GM19468 (cell line): ENCODE results near the gene ARPC3.
A peak's percentile ranks its signal among the peaks of the same experiment; 100 is the strongest.
"Not testable (repeated sequence)": the region's sequence is repeated elsewhere in the genome, so short reads cannot be mapped to it uniquely, and the experiment has no call there.

Experiments
- ATAC-seq: cut with Tn5 transposase; IDR thresholded peaks from one replicate; pipeline ENCODE4 v1.9.1; 2021; ENCODE audit warnings: mild to moderate bottlenecking, moderate library complexity, moderate number of reproducible peaks; ENCODE audit not compliant: unreplicated experiment; ENCODE audit errors: extremely low read depth

The ARPC3 gene

DNA sequence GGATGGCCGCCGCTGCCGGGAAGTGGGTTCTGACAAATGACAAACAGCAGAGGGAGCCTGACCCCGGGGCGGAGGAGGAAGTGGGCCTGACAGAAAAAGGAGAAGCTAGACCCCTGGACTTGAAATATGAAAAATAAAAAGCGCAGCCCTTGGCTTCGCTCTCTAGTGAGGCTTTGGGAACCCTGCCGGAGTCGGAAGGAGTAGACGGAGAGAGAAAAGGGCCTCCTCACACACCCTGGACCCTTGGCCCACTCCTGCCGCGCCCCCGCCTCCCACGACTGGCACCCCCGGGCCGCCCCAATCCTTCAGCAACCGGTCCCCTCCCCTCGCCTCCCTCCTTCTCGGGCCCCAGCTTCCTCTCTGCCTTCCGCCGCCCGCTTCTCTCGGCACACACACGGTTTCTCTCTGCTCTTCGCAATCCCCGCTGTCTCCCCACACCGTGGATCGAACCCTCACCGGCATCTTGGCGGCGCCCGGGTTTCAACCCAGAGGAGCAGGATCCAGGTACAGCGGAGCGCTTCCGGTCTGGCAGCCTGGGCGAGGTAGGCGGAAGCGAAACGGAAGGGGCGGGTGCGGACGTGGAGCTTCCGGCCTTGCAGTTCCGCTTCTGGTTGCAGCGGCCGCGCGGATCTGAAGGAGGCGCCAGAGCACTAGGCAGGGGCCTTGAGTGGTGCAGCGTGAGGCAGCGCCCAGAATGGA lies at the start of gene ARPC3:
ARPC3 (minus strand) TSS at position 539 of the 699 bp plus-strand sequence; CDS start at position 462, 77 bp downstream.
- ATAC-seq = peak; percentile 73

DNA sequence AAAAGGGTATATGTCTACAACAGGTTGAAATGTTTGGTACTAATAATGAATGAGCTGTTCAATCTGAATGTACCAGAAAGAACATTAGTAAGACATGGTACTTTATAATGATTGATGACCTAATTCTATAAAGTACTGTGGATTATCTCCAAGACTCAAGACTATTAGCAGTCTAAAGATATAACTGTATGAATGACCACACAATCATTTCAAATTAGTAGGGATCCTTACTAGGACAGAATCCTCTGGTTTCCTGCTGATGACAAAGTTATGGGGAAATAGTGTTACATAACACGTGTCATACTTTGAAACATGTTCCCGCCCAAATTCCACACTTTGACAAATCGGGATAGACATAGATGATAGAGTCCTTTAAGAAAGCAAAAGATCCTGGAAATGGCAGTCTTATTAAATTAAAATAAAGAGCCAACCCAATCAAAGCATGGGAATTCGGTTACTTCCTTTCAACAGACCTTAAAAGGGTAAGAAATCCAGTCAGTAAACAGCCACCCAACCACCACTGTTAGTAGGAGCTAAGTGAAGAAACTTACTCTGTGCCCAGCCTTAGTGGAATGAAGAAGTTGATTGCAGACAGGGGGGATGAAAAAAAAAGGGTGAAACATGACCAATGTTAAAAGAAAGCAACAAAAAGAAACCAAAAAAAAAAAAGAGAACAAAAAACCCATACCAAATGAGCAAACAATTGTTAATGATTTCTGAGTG lies 49.0 kb upstream of the ARPC3 start:
- no peak for ATAC-seq

DNA sequence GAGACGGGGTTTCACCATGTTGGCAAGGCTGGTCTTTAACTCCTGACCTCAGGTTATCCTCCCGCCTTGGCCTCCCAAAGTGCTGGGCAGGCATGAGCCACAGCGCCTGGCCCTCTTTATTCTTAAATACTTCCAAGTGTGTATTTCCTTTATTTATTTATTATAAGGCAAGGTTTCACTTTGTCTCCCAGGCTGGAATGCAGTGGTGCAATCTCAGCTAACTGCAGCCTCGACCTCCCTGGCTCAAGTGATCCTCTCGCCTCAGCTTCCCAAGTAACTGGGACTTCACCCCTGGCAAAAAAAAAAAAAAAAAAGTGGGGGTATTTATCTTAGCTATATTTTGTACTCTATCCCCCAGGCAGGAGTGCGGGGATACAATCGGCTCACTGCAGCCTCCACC lies 25.3 kb upstream of the ARPC3 start:
- ATAC-seq = no peak

DNA sequence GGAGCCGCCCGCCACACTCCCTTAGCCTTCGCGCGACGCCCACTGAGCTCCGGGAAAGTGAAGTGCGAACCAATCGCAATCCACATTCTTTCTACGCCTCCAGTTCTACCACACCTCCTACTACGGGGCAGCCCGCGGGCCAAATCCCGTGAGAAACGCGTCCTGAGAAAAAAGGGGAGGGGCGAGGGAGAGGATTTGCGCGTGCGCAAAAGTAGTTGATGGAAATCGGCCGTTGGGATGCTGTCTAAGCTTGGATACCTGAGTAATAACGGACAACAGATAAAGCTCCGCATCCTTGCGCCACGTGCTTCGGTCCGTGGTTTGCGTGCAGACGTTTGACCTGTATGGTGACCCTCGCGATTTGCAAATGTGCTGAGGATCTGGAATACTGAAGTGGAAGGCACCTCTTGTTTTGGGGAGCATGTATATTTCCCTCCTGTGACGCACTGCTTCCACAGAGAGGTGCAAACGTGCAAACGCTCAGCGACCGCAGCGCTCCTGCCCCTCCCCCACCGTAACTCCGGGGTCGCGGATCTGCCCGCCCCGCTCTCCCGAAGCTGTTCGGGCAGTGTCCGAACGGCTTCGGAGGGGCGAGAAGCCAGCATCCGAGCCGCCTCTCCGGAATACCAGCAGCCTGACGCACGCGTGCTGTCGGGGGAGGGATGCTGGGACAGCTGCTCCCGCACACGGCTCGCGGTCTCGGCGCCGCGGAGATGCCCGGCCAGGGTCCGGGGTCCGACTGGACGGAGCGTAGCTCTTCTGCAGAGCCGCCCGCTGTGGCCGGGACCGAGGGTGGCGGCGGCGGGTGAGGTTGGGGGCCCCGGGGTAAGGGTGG lies 18.3 kb upstream of the ARPC3 start, which contains the start of the genes FAM216A and GPN3:
FAM216A (plus strand) TSS at position 632 of the 835 bp plus-strand sequence; CDS start at position 663, 31 bp downstream.
GPN3 (minus strand) TSS at position 44 of the 835 bp plus-strand sequence. CDS start 54 bp downstream, outside the sequence.
- ATAC-seq = peak; percentile 67

DNA sequence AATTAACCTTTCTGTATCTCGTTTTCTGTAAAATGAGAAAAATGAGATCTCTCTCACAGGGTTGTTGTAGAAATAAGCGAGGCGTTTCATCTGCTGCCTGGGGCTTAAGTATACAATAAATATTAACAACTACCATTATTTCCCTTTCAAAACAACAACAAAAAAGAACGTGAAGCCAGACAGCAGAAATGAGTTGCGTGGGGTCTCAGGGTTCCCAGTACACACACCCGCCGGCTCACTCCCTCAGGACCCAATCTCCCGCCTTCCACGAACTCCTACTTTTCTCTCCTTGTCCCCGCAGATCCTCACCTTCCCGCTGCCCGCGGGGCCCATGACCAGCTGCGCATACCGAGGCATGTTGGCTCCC lies 17.7 kb upstream of the ARPC3 start:
- ATAC-seq = no peak

DNA sequence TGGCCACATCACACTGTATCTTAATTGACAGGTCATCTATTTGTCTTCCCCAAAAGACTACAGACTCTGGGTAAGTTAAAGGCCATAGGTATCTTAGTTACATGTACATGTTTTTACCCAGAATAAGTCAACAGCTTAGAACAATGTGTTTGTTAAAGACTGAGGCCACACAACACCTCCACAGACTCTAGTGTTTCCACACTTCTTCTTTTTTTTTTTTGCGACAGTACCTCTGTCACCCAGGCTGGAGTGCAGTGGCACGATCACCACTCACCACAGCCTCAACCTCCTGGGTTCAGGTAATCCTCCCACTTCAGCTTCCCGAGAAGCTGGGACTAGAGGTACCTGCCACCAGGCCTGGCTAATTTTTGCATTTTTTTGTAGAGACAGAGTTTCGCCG lies 16.7 kb upstream of the ARPC3 start:
- no peak for ATAC-seq

DNA sequence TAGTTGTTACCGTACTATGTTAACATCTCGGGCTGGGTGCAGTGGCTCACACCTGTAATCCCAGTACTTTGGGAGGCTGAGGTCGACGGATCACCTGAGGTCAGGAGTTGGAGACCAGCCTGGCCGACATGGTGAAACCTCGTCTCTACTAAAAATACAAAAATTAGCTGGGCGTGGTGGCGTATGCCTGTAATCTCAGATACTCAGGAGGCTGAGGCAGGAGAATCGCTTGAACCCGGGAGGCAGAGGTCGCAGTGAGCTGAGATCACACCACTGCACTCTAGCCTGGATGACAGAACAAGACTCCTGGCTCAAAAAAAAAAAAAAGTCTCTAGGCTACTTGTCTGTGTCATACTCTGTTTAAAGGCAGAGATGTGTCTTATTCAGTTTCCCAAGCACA lies 15.6 kb upstream of the ARPC3 start:
- ATAC-seq = not testable (repeated sequence)

DNA sequence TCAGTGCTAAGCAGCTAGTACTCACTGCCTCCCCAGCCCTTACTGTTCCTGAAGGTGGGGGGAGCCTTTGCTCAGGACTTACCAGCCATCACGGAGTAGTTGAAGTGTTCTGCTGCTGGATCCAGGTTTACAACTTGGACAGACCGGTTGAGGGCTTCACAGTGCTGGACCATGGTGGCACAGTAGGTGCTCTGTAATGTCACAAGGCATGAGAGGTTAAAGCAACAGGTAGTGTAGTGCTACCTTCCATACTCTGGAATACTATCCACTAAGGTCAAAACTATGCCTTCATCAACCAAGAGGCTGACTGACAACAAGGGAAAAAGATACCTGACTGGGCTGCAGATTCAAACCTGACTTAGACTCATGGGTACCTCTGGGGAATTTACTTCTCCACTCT lies 14.9 kb upstream of the ARPC3 start:
- ATAC-seq = no peak

DNA sequence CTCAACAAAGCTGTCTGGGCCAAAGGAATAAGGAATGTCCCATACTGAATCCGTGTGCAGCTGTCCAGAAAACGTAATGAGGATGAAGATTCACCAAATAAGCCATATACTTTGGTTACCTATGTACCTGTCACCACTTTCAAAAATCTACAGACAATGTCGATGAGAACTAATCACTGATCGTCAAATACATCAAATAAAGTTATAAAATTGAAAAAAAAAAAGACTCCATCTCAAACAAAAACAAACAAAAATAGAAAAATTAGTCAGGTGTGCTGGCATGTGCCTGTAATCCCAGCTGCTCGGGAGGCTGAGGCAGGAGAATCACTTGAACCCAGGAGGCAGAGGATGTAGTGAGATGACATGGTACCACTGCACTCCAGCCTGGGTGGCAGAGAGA lies 11.1 kb upstream of the ARPC3 start:
- ATAC-seq = not testable (repeated sequence)

DNA sequence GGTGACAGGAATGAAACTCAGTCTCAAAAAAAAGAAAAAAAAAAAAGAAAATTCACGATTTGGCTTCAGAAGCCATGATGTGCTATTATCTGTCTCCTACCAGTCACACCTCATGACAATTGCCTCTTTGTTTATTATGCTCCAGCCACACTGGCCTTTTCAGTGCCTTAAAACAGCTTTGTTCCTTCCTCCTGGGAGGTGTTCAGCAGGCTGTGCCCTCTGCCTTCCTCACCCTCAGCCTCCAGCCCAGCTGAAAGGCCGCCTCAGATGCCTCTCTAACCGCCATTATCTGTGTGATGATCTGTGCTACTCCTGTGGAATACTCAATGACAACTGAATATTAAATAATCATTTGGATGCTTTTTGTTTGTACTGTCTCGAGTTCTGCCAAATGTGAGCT lies 8.6 kb upstream of the ARPC3 start:
- no peak for ATAC-seq

DNA sequence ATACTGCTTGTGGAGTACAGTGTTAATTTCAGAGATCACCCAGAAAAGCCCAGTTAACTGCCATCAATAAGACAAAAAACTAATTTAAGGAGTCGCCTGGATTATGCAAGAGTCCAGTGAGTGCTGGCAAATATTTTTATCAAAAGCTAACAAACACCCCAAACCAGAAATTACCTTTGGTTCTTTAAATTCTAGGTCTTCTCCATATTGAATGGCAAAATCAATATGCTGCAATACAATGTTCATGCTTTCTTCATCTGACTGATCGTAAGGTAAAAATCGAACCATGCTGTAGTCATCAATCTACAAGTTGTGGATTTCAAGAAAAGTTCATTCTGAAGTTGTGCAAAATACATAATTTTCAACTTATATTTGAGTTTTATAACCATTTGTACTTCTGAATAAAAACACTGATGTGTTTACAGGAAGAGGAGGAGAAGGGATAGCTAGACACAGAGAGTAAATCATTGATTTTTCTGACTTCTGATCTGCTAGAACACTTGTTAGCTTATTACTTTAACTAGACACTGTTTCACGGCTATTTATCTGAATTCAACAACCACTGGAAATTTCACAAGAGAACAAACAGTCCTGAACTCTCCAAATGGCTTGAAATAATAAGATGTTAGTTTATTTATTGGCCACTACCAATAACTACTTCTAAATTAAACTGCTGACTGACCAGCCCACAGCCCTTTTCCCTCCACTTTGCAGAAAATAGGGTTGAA lies 3.6 kb upstream of the ARPC3 start:
- no peak for ATAC-seq

DNA sequence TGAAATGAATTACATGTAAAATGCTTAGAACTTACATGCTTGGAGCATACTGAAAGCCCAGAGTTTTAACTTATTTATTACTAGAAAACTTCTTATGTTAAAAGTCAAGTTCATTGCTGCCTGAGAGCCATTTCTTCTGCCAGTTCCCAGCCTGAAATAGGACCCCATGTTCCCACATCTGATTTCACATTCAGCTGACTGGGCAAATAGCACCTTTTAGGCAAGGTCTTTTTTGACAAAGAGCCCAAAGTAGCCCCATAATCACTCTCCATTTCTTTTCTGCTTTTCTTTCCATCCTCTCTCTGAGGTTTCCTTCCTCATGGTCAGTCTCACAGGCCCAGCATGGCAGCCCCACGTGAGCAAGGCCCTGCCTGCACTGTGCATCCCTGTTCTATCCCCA lies 1.1 kb upstream of the ARPC3 start:
- ATAC-seq = no peak

DNA sequence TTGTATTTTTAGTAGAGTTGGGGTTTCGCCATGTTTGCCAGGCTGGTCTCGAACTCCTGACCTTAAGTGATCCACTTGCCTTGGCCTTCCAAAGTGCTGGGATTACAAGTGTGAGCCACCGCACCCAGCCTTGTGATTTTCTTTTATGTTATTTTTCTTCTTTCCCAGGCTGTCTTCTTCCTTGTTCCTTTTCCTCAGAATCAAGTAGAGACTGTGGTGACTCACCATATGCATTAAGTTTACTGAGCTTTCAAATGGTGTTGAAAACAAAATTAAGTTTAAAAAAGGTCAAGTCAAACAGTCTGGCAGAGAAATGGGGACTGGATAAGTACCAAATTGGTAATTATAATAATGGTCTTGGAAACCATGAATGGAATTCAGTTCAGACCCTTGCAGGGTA lies 5.7 kb downstream of the ARPC3 start:
- no peak for ATAC-seq

DNA sequence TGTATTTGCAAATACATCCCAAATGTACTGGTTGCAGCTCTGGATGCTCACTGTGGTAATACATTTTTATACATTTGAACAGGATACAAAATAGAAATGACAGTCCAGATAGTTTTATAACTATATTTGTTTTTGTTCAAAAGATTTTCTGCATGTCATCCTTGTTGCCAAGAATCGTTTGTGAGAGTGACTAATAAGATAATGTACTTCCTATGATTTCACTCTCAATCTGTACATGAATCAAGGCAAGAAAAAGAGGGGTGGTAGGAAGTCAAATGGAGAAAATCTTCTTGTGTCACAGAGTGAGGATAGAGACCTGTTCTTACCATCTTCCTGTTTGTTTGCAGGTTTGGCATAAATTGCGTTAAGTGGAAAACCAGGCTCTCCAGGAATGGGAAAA lies 13.9 kb downstream of the ARPC3 start:
- ATAC-seq = no peak

DNA sequence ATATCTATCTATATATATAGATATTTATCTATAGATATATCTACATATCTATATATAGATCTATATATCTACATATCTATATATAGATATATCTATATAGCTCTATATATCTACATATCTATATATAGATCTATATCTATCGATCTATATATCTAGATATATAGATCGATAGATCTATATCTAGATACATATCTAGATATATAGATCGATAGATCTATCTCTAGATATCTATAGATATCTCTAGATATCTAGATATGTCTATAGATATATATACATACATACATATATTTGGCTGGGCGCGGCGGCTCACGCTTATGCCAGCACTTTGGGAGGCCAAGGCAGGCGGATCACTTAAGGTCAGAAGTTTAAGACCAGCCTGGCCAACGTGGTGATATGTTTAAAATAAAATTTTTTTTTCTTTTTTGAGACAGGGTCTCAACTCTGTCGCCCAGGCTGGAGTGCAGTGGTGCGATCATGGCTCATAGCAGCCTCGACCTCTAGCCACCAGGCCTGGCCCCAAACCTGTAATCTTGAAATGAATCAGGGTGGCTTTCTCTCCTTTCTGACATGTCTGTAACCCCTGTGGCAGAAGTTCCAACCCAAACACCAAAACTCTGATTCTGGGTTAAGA lies 18.1 kb downstream of the ARPC3 start:
- no peak for ATAC-seq

DNA sequence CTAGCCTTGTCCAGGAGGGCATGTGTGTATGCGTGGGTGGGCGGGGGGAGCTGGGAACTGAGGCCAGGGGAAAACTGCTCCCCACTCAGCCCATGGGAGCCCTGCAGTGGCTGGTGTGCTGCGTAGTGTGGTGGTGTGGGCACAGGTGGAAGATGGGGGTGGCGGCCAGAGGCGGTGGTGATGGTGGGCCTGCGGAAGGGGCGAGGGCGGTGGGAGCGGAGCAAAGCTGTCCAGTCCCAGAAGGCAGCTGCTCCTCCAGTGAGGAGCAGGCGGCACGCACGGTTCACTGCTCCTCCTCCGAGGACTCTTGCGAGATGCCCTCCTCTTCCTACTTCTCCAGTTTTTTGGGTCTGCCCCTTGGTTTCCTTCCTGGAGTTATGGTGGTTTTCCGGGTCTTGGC lies 20.5 kb downstream of the ARPC3 start:
- ATAC-seq = not testable (repeated sequence)

DNA sequence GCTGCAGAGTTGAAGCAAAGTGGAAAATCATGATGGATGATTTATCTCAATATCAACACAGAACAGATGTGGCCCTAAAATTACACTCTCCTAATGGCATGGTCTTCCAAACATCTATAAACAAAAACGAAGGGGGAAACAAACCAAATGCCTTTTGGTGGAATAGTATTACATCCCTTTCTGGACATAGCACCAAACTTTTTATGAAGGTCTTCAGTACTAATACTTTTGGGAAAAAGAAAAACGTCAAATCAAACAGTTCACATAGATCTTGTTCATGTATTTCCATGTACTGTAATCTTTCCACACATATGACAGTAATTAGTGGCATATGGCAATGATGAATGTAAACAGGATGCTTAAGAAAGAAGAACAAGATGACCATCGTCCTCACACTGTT lies 23.7 kb downstream of the ARPC3 start:
- ATAC-seq = no peak

DNA sequence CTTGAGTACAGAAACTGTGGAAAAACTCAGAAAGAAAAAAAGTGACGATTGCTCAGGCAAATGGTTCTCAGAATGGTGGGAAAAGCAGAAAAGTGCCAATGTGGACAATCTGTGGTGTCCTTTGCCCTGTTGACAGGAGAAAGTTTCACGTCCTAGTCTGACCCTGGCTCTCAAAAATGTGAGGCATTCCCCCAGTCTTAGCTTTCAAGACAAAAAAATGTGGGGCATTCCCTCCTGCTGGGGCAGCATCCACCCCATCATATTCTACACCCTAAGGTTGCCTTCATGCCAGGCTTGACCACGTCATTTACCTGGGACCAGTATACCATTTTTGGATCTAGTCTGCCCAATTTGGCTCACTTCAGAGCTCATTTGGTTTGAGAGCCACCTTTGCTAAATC lies 25.9 kb downstream of the ARPC3 start:
- ATAC-seq = no peak

DNA sequence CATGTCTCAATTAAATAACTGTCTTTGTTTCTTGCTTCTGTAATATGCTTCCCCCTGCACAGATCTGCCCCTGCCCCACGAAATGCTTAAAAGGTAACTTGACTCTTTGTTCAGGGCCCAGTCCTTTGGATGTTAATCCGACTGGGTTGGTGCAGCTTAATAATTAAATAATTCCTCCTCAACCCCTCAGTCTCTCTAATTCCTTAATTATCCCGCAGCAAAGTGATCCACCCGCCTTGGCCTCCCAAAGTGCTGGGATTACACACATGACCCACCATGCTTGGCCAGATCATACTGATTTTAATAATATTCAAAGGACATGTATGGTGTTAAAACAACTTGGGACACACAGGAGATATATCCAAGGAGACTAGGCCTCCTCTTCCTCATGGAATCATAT lies 28.4 kb downstream of the ARPC3 start:
- no peak for ATAC-seq
